ENCODE results near the gene DHRS7B. TPM values are rescaled to one million over a fixed set of nuclear protein-coding genes. Genes with fewer than 3 reads are reported as not detected.

DHRS7B gene
- total RNA-seq, 4 donors from 2014 or later = 24.3 to 35.1 (median 33.7) TPM

GRCh38 chr17:21161498-21162393 is 35.0 kb downstream of the DHRS7B start:
- Histone ChIP-seq H3K27ac (peak overlapping the region in 2 of 4 donors; percentile 68 to 73), H3K4me1 (peaks cover 0 to 40% (median 7%) of the 10 kb centered on the region in 4 donors), H3K9me3 (no peaks in the 10 kb centered on the region), H3K27me3 (no peaks in the 10 kb centered on the region), H3K4me3 (no peak overlapping the region), H3K36me3 (no peaks in the 10 kb centered on the region)
- DNase-seq (ENCODE audit: low spot score in 2 of 2) = no peak
- TF ChIP-seq EP300 (IDR thresholded peaks at IDR 0.05) = peak in 1 of 2 donors; percentile 62
- TF ChIP-seq POLR2A (IDR thresholded peaks at IDR 0.05) = no peak
- WGBS, 2 donors = 41 to 45% methylated on average over 7 of the region's 7 CpGs

GRCh38 chr17:21162394-21162775 is 35.6 kb downstream of the DHRS7B start:
- Histone ChIP-seq H3K4me1 (peaks cover 0 to 46% (median 12%) of the 10 kb centered on the region in 4 donors), H3K27me3 (no peaks in the 10 kb centered on the region), H3K9me3 (no peaks in the 10 kb centered on the region), H3K27ac (peak overlapping the region in 2 of 4 donors; percentile 68), H3K36me3 (no peaks in the 10 kb centered on the region), H3K4me3 (no peak overlapping the region)
- DNase-seq (ENCODE audit: low spot score in 2 of 2) = no peak
- 47 to 52% methylated on average over 2 of the region's 2 CpGs for WGBS, 2 donors
- TF ChIP-seq POLR2A (IDR thresholded peaks at IDR 0.05) = no peak

- Histone ChIP-seq H3K27me3 (no peaks in the 10 kb centered on the region), H3K4me1 (peaks cover 0 to 54% (median 16%) of the 10 kb centered on the region in 4 donors), H3K9me3 (no peaks in the 10 kb centered on the region), H3K27ac (peak overlapping the region in 2 of 4 donors; percentile 68), H3K36me3 (no peaks in the 10 kb centered on the region), H3K4me3 (no peak overlapping the region)
- WGBS, 2 donors = 89 to 91% methylated on average over 6 of the region's 6 CpGs
- TF ChIP-seq POLR2A (IDR thresholded peaks at IDR 0.05) (no peak), CTCF (IDR thresholded peaks at IDR 0.05) (no peak), EP300 (IDR thresholded peaks at IDR 0.05) (no peak)
- DNase-seq (ENCODE audit: low spot score in 2 of 2) = no peak
Measured at GRCh38 chr17:21163101-21163500, 36.3 kb downstream of the DHRS7B start.

GRCh38 chr17:21164216-21164615 is 37.5 kb downstream of the DHRS7B start:
- Histone ChIP-seq H3K36me3 (no peaks in the 10 kb centered on the region), H3K4me3 (no peak overlapping the region), H3K9me3 (no peaks in the 10 kb centered on the region), H3K27me3 (no peaks in the 10 kb centered on the region), H3K27ac (peak overlapping the region in 1 of 4 donors; percentile 68), H3K4me1 (peaks cover 0 to 57% (median 16%) of the 10 kb centered on the region in 4 donors)
- TF ChIP-seq EP300 (IDR thresholded peaks at IDR 0.05) (no peak), POLR2A (IDR thresholded peaks at IDR 0.05) (no peak), CTCF (IDR thresholded peaks at IDR 0.05) (peak in 1 of 5 experiments; percentile 7)
- no peak for DNase-seq (ENCODE audit: low spot score in 2 of 2)
- 78 to 93% methylated on average over 6 of the region's 6 CpGs for WGBS, 2 donors

GRCh38 chr17:21164620-21165019 is 37.9 kb downstream of the DHRS7B start:
- no peaks in the 10 kb centered on the region for H3K36me3 ChIP-seq
- TF ChIP-seq EP300 (IDR thresholded peaks at IDR 0.05) (no peak), CTCF (IDR thresholded peaks at IDR 0.05) (no peak), POLR2A (IDR thresholded peaks at IDR 0.05) (no peak)
- peak overlapping the region in 1 of 4 donors; percentile 37 for H3K27ac ChIP-seq
- no peak for DNase-seq (ENCODE audit: low spot score in 2 of 2)
- H3K9me3 ChIP-seq = no peaks in the 10 kb centered on the region
- H3K4me1 ChIP-seq = peaks cover 0 to 57% (median 16%) of the 10 kb centered on the region in 4 donors
- no peaks in the 10 kb centered on the region for H3K27me3 ChIP-seq
- H3K4me3 ChIP-seq = no peak overlapping the region
- WGBS, 2 donors = 59 to 75% methylated on average over 5 of the region's 5 CpGs

GRCh38 chr17:21165922-21166594 is 39.3 kb downstream of the DHRS7B start:
- Histone ChIP-seq H3K27me3 (no peaks in the 10 kb centered on the region), H3K4me1 (peaks cover 0 to 66% (median 17%) of the 10 kb centered on the region in 4 donors), H3K27ac (peak overlapping the region in 2 of 4 donors; percentile 73 to 84), H3K4me3 (no peak overlapping the region), H3K36me3 (no peaks in the 10 kb centered on the region), H3K9me3 (no peaks in the 10 kb centered on the region)
- TF ChIP-seq POLR2A (IDR thresholded peaks at IDR 0.05) (no peak), EP300 (IDR thresholded peaks at IDR 0.05) (no peak), CTCF (IDR thresholded peaks at IDR 0.05) (no peak)
- no peak for DNase-seq (ENCODE audit: low spot score in 2 of 2)
- 75 to 76% methylated on average over 11 of the region's 11 CpGs for WGBS, 2 donors

Data from tibial nerve (tissue), 4 donors.